Esophagus muscularis mucosa (tissue), 4 donors: ENCODE measurements around the gene NR4A3. TPM values are rescaled to one million over a fixed set of nuclear protein-coding genes. Genes with fewer than 3 reads are reported as not detected.

Experiments used
- DNase-seq: peaks from one replicate; pipeline ENCODE4 v3.0.0-alpha.2; 2017; ENCODE audit errors: extremely low spot score
- H3K27ac ChIP-seq, 4 donors: fragments of 200-600 bp; sonication (generic); replicated peaks in 1 of 4; 1 replicate in 3 of 4; 2 replicates in 1 of 4; pipeline ENCODE4 v1.5.1; 2016 to 2019; ENCODE audit warnings: mild to moderate bottlenecking in 1 of 4
- H3K27me3 ChIP-seq, 4 donors: fragments of 200-600 bp; sonication (generic); one replicate each; pipeline versions ENCODE4 v1.5.1 to v1.6.0; 2016 to 2019
- H3K36me3 ChIP-seq, 4 donors: fragments of 200-600 bp; sonication (generic); one replicate each; pipeline ENCODE4 v1.5.1; 2016 to 2019
- H3K4me1 ChIP-seq, 4 donors: fragments of 200-600 bp; sonication (generic); one replicate each; pipeline ENCODE4 v1.5.1; 2016 to 2019
- H3K4me3 ChIP-seq, 4 donors: fragments of 200-600 bp; sonication (generic); 1 replicate in 2 of 4; 2 replicates in 2 of 4; pipeline ENCODE4 v1.5.1; 2016 to 2019; ENCODE audit warnings: mild to moderate bottlenecking in 4 of 4, moderate library complexity in 1 of 4
- H3K9me3 ChIP-seq, 4 donors: fragments of 200-600 bp; sonication (generic); 1 replicate in 3 of 4; 2 replicates in 1 of 4; pipeline ENCODE4 v1.5.1; 2016 to 2019
- CTCF ChIP-seq, 3 experiments: fragments of 200-600 bp in 2 of 3; fragments of 450-650 bp in 1 of 3; sonication (generic) in 2 of 3; IDR thresholded peaks; one replicate each; pipeline ENCODE4 v1.5.1; 2017 to 2019; ENCODE audit warnings: antibody characterized with exemption in 3 of 3, mild to moderate bottlenecking in 2 of 3, moderate library complexity in 1 of 3
- EP300 ChIP-seq: sonication (generic); formaldehyde crosslinking; IDR thresholded peaks from one replicate; pipeline ENCODE4 v1.6.1; 2017; ENCODE audit warnings: antibody characterized with exemption
- POLR2A ChIP-seq: fragments of 450-650 bp; IDR thresholded peaks from one replicate; pipeline ENCODE4 v1.6.1; 2017; ENCODE audit warnings: antibody characterized with exemption, moderate library complexity, mild to moderate bottlenecking, low read depth
- POLR2AphosphoS5 ChIP-seq, 2 donors: sonication (generic); formaldehyde crosslinking; IDR thresholded peaks; one replicate each; pipeline ENCODE4 v1.6.1; 2017; ENCODE audit warnings: antibody characterized with exemption in 2 of 2
- whole genome bisulfite sequencing: methylation state at CpG from one replicate; pipeline ENCODE4 v1.1.5; 2018; 5-methylcytosine and 5-hydroxymethylcytosine counted together
- intact Hi-C: fragments of 100-400 bp; cut with DNase I; formaldehyde crosslinking; loops from one replicate; pipeline ENCODE4 v1.15.1; 2023
- total RNA-seq, 4 donors: library from RNA; depleted of rRNA; stranded (reverse); fragments of >200 nt; gene quantifications; one replicate each; pipeline versions ENCODE4 v1.1.0 to v1.2.1, GENCODE V29; 2016

NR4A3 gene
- total RNA-seq, 4 donors from 2014 or later = 1.2 to 17.4 (median 1.9) TPM

GRCh38 chr9:99807276-99807852 is 14.3 kb upstream of the NR4A3 start:
- no peak overlapping the region for H3K4me3 ChIP-seq
- H3K4me1 ChIP-seq = peaks cover 0 to 5% (median 1%) of the 10 kb centered on the region in 4 donors
- WGBS = 29% methylated on average over 4 of the region's 4 CpGs
- intact Hi-C loops = loop anchor here (10.0 kb wide), 2 partner anchors 473 to 543 kb away; no protein-coding TSS in a partner anchor
- no peaks in the 10 kb centered on the region for H3K27me3 ChIP-seq
- H3K36me3 ChIP-seq = peaks cover 0 to 7% (median 0%) of the 10 kb centered on the region in 4 donors
- peak; percentile 94 for DNase-seq
- no peaks in the 10 kb centered on the region for H3K9me3 ChIP-seq
- TF ChIP-seq POLR2AphosphoS5 (IDR thresholded peaks at IDR 0.05) = no peak
- no peak for TF ChIP-seq EP300
- no peak for TF ChIP-seq POLR2A
- TF ChIP-seq CTCF (IDR thresholded peaks at IDR 0.05) = peak; percentile 74 to 77 (median 75)
- no peak overlapping the region for H3K27ac ChIP-seq

GRCh38 chr9:99807956-99808355 is 13.7 kb upstream of the NR4A3 start:
- no peaks in the 10 kb centered on the region for H3K9me3 ChIP-seq
- no peak overlapping the region for H3K27ac ChIP-seq
- peaks cover 0 to 6% (median 0%) of the 10 kb centered on the region in 4 donors for H3K36me3 ChIP-seq
- H3K4me3 ChIP-seq = no peak overlapping the region
- peaks cover 0 to 5% (median 1%) of the 10 kb centered on the region in 4 donors for H3K4me1 ChIP-seq
- no peaks in the 10 kb centered on the region for H3K27me3 ChIP-seq
- no peak for TF ChIP-seq CTCF (IDR thresholded peaks at IDR 0.05)
- TF ChIP-seq POLR2A = no peak
- no peak for TF ChIP-seq POLR2AphosphoS5 (IDR thresholded peaks at IDR 0.05)
- TF ChIP-seq EP300 = no peak
- intact Hi-C loops = loop anchor here (10.0 kb wide), 2 partner anchors 473 to 543 kb away; no protein-coding TSS in a partner anchor
- no peak for DNase-seq

GRCh38 chr9:99808454-99808853 is 13.2 kb upstream of the NR4A3 start:
- DNase-seq = no peak
- H3K27me3 ChIP-seq = no peaks in the 10 kb centered on the region
- intact Hi-C loops = loop anchor here (10.0 kb wide), 2 partner anchors 474 to 544 kb away; no protein-coding TSS in a partner anchor
- H3K27ac ChIP-seq = no peak overlapping the region
- peaks cover 0 to 1% (median 0%) of the 10 kb centered on the region in 4 donors for H3K36me3 ChIP-seq
- no peak for TF ChIP-seq EP300
- no peaks in the 10 kb centered on the region for H3K9me3 ChIP-seq
- no peak overlapping the region for H3K4me3 ChIP-seq
- whole genome bisulfite sequencing = 75% methylated on average over 2 of the region's 2 CpGs
- peaks cover 0 to 5% (median 1%) of the 10 kb centered on the region in 4 donors for H3K4me1 ChIP-seq

GRCh38 chr9:99809586-99810319 is 11.9 kb upstream of the NR4A3 start:
- no peak for TF ChIP-seq EP300
- no peak for TF ChIP-seq POLR2AphosphoS5 (IDR thresholded peaks at IDR 0.05)
- no peak for TF ChIP-seq CTCF (IDR thresholded peaks at IDR 0.05)
- no peak for TF ChIP-seq POLR2A
- H3K4me3 ChIP-seq = no peak overlapping the region
- intact Hi-C loops = loop anchor here (10.0 kb wide), 3 partner anchors 475 to 785 kb away; no protein-coding TSS in a partner anchor
- no peaks in the 10 kb centered on the region for H3K36me3 ChIP-seq
- H3K4me1 ChIP-seq = peaks cover 0 to 9% (median 2%) of the 10 kb centered on the region in 4 donors
- no peaks in the 10 kb centered on the region for H3K27me3 ChIP-seq
- no peaks in the 10 kb centered on the region for H3K9me3 ChIP-seq
- H3K27ac ChIP-seq = no peak overlapping the region
- DNase-seq = no peak

- H3K4me3 ChIP-seq = no peak overlapping the region
- DNase-seq = no peak
- intact Hi-C loops = loop anchor here (10.0 kb wide), 1 partner anchor 784 kb away; no protein-coding TSS in a partner anchor
- H3K36me3 ChIP-seq = no peaks in the 10 kb centered on the region
- H3K4me1 ChIP-seq = peaks cover 0 to 14% (median 2%) of the 10 kb centered on the region in 4 donors
- 25% methylated on average over 1 of the region's 1 CpG for WGBS
- no peak for TF ChIP-seq CTCF (IDR thresholded peaks at IDR 0.05)
- no peak for TF ChIP-seq POLR2AphosphoS5 (IDR thresholded peaks at IDR 0.05)
- H3K9me3 ChIP-seq = no peaks in the 10 kb centered on the region
- H3K27ac ChIP-seq = no peak overlapping the region
- H3K27me3 ChIP-seq = no peaks in the 10 kb centered on the region
These were observed 10.5 kb upstream of the NR4A3 start for GRCh38 chr9:99811172-99811571.
